ENCODE results near the gene CPLX3. TPM values are rescaled to one million over a fixed set of nuclear protein-coding genes. Genes with fewer than 3 reads are reported as not detected.
A peak's percentile ranks its signal among the peaks of the same experiment; 100 is the strongest.
"Not testable (repeated sequence)": the region's sequence is repeated elsewhere in the genome, so short reads cannot be mapped to it uniquely, and the experiment has no call there.

The CPLX3 gene
- total RNA-seq, 1 experiment from 2014 or later, result 0.03 TPM

GRCh38 chr15:74785194-74786032 is 41.0 kb upstream of the CPLX3 start:
- H3K36me3 ChIP-seq (replicated peaks; ENCODE audit: control insufficient read depth, insufficient read depth, low read length), result no peaks in the 10 kb centered on the region
- no peak for DNase-seq
- H3K4me3 ChIP-seq (ENCODE audit: insufficient read depth, low read depth, low read length), result no peak overlapping the region
- peaks cover 8% of the 10 kb centered on the region for H3K27me3 ChIP-seq (ENCODE audit: control insufficient read depth, insufficient read depth, low read length)

DNA sequence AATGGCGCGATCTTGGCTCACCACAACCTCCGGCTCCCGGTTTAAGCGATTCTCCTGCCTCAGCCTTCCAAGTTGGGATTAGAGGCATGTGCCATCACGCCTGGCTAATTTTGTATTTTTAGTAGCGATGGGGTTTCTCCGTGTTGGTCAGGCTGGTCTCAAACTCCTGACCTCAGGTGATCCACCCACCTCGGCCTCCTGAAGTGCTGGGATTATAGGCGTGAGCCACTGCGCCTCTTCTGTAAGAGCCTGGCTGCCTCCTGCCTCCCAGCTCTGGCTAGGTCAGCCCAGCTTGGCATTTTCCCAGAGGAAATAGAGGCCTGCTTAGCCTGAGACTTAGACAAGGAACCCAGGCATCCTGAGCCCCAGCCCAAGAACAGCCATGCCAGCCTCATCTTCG is 40.3 kb upstream of the CPLX3 start:
- DNase-seq; H3K27me3 ChIP-seq (ENCODE audit: control insufficient read depth, insufficient read depth, low read length); H3K4me3 ChIP-seq (ENCODE audit: insufficient read depth, low read depth, low read length); H3K36me3 ChIP-seq (replicated peaks; ENCODE audit: control insufficient read depth, insufficient read depth, low read length): not testable (repeated sequence)

- no peak for DNase-seq
- Histone ChIP-seq H3K4me3 (ENCODE audit: insufficient read depth, low read depth, low read length) (no peak overlapping the region), H3K27me3 (ENCODE audit: control insufficient read depth, insufficient read depth, low read length) (no peaks in the 10 kb centered on the region; the same call in 1 of the 2 replicates), H3K36me3 (replicated peaks; ENCODE audit: control insufficient read depth, insufficient read depth, low read length) (no peaks in the 10 kb centered on the region)
Observed at GRCh38 chr15:74786551-74787165, 39.8 kb upstream of the CPLX3 start.

GRCh38 chr15:74787251-74788041 is 39.0 kb upstream of the CPLX3 start:
- H3K27me3 ChIP-seq (ENCODE audit: control insufficient read depth, insufficient read depth, low read length), result no peaks in the 10 kb centered on the region; the same call in 1 of the 2 replicates
- no peaks in the 10 kb centered on the region for H3K36me3 ChIP-seq (replicated peaks; ENCODE audit: control insufficient read depth, insufficient read depth, low read length)
- DNase-seq, result peak; percentile 92
- no peak overlapping the region for H3K4me3 ChIP-seq (ENCODE audit: insufficient read depth, low read depth, low read length)

- no peak overlapping the region for H3K4me3 ChIP-seq (ENCODE audit: insufficient read depth, low read depth, low read length)
- DNase-seq, result no peak
- no peaks in the 10 kb centered on the region for H3K36me3 ChIP-seq (replicated peaks; ENCODE audit: control insufficient read depth, insufficient read depth, low read length)
- no peaks in the 10 kb centered on the region; the same call in 1 of the 2 replicates for H3K27me3 ChIP-seq (ENCODE audit: control insufficient read depth, insufficient read depth, low read length)
Observed at GRCh38 chr15:74788042-74788682, 38.3 kb upstream of the CPLX3 start.

DNA sequence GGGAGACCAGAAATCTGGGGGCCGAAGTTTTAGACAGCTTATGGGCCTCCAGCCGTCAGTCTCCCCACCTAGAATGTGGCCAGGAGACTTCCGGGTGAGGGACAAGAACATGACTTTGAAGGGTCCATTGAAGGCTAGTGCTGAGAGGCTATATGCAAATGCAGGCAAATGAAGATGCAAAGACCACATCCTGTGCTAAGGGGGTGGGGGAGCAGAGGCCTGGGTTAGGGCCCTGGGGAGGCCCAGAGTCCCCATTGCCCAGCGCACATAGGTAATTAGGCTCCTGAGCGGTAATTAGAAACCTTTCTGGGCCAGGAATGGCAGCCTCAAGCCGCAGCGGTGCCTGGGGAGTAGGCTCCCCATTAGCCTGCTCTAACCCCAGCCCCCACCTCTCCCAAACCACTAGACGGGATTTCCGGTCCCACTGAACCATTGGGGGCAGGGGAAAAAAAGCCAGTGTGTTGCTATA is 37.7 kb upstream of the CPLX3 start:
- H3K36me3 ChIP-seq (replicated peaks; ENCODE audit: control insufficient read depth, insufficient read depth, low read length), result no peaks in the 10 kb centered on the region
- H3K4me3 ChIP-seq (ENCODE audit: insufficient read depth, low read depth, low read length), result no peak overlapping the region
- H3K27me3 ChIP-seq (ENCODE audit: control insufficient read depth, insufficient read depth, low read length), result no peaks in the 10 kb centered on the region; the same call in 1 of the 2 replicates
- peak; percentile 73 for DNase-seq

GRCh38 chr15:74789171-74789631 is 37.2 kb upstream of the CPLX3 start:
- H3K27me3 ChIP-seq (ENCODE audit: control insufficient read depth, insufficient read depth, low read length), result no peaks in the 10 kb centered on the region; the same call in 1 of the 2 replicates
- no peak for DNase-seq
- no peaks in the 10 kb centered on the region for H3K36me3 ChIP-seq (replicated peaks; ENCODE audit: control insufficient read depth, insufficient read depth, low read length)
- no peak overlapping the region for H3K4me3 ChIP-seq (ENCODE audit: insufficient read depth, low read depth, low read length)

DNA sequence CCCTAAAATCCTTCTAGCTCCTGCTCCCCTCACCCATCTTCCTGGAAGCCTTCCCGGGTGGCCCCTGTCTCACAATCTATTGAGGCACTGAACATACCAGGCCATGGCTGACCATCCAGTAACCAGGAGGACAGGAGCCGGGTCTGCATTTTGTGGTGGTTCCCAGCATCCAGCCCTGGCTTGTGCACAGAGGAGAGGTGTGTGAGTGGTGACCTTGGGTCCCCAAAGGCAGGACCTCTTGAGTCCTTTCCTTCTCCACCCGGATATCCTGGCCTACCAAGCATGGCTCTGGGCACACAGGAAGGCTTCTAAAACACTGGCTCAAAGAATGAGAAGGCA is 36.7 kb upstream of the CPLX3 start:
- DNase-seq, result no peak
- H3K36me3 ChIP-seq (replicated peaks; ENCODE audit: control insufficient read depth, insufficient read depth, low read length), result no peaks in the 10 kb centered on the region

GRCh38 chr15:74790080-74790916 is 36.1 kb upstream of the CPLX3 start:
- no peak for DNase-seq
- no peaks in the 10 kb centered on the region for H3K36me3 ChIP-seq (replicated peaks; ENCODE audit: control insufficient read depth, insufficient read depth, low read length)
- H3K27me3 ChIP-seq (ENCODE audit: control insufficient read depth, insufficient read depth, low read length), result no peaks in the 10 kb centered on the region; the same call in 1 of the 2 replicates
- no peak overlapping the region for H3K4me3 ChIP-seq (ENCODE audit: insufficient read depth, low read depth, low read length)

More for the DNA sequence above, 36.7 kb upstream of the CPLX3 start:
- Histone ChIP-seq H3K27me3 (ENCODE audit: control insufficient read depth, insufficient read depth, low read length) (no peaks in the 10 kb centered on the region; the same call in 1 of the 2 replicates), H3K4me3 (ENCODE audit: insufficient read depth, low read depth, low read length) (no peak overlapping the region)

DNA sequence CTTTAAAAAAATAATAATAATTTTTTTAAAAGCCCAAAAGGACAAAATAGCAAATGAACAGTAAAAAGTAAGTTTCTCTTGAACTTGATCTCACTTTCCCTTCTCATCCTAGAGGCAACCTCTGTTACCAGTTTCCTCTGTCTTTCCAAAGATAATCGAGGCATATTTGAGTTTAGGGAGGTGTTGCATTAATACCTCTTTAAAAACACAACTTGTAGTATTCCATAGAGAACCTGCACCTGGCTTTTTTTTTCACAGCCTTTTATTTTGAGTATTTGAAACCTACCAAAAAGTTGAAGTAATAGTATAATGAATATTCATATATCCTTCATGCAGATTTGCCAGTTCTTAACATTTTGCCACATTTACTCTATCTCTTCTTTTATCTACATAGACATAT is 35.4 kb upstream of the CPLX3 start:
- H3K36me3 ChIP-seq (replicated peaks; ENCODE audit: control insufficient read depth, insufficient read depth, low read length), result no peaks in the 10 kb centered on the region
- no peak overlapping the region for H3K4me3 ChIP-seq (ENCODE audit: insufficient read depth, low read depth, low read length)
- no peak for DNase-seq
- no peaks in the 10 kb centered on the region; the same call in 1 of the 2 replicates for H3K27me3 ChIP-seq (ENCODE audit: control insufficient read depth, insufficient read depth, low read length)

- Histone ChIP-seq H3K27me3 (ENCODE audit: control insufficient read depth, insufficient read depth, low read length) (no peaks in the 10 kb centered on the region; the same call in 1 of the 2 replicates), H3K36me3 (replicated peaks; ENCODE audit: control insufficient read depth, insufficient read depth, low read length) (no peaks in the 10 kb centered on the region), H3K4me3 (ENCODE audit: insufficient read depth, low read depth, low read length) (no peak overlapping the region)
- DNase-seq, result no peak
Observed at GRCh38 chr15:74791667-74792066, 34.8 kb upstream of the CPLX3 start.

DNA sequence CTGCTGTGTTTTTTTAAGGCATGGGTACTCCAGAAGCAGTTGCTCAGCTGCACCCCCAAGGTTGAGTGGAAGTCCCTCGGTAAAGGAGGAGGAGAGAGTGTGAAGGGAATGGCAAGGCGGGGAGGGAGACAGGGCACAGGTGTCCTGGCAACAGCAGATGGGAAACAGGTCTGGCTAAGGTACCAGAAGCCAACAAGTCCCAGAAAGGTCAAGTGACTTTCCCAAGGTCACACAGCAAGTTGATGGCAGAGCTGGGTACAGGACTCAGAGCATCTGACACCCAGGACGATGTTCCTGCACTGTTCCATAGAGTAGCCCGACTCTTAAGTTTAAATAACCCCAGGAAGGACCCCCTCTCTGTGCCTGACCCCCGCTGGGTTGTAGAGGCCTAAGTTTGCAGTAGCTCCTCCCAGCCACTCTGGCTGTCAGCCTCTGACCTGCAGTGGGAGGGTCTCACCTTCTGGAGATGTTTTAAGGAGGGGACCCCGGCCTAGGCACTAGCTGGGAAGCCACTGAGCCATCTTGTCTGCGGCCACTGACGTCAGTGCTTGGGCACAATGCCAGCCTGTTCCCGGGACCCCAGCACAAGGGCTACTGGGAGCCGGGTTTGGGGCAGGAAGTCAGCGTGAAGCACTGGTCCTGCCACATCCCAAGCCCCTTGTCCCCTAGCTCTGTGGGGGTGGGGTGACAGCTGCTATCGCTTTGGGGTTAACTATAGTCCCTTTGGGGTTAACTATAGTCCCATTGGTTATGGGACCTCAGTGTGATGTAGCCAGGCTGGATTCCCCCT is 34.0 kb upstream of the CPLX3 start:
- Histone ChIP-seq H3K27me3 (ENCODE audit: control insufficient read depth, insufficient read depth, low read length) (no peaks in the 10 kb centered on the region; the same call in 1 of the 2 replicates), H3K36me3 (replicated peaks; ENCODE audit: control insufficient read depth, insufficient read depth, low read length) (no peaks in the 10 kb centered on the region), H3K4me3 (ENCODE audit: insufficient read depth, low read depth, low read length) (no peak overlapping the region)
- no peak for DNase-seq
